WTC11 (cell line): ENCODE measurements around the gene FOXP1. TPM values are rescaled to one million over a fixed set of nuclear protein-coding genes. Genes with fewer than 3 reads are reported as not detected.
"Not testable (repeated sequence)": the region's sequence is repeated elsewhere in the genome, so short reads cannot be mapped to it uniquely, and the experiment has no call there.

Source experiments
- ATAC-seq: fragments of 200-7000 bp; cut with Tn5 transposase; 2 replicates; pipeline ENCODE4 v1.10.0; 2021; ENCODE audit warnings: mild to moderate bottlenecking, moderate library complexity
- CTCF ChIA-PET: fragments of 300-600 bp; sonication (Branson Sonifier 250); formaldehyde crosslinking; loops from one replicate; lab custom pipeline; 2021; ENCODE audit warnings: antibody characterized with exemption; lab: Charles Lee
- POLR2A ChIA-PET: fragments of 350-600 bp; sonication (Branson Sonifier 250); formaldehyde crosslinking; loops from one replicate; lab custom pipeline; 2021; ENCODE audit warnings: antibody characterized with exemption; lab: Charles Lee
- DNase-seq: peaks from one replicate; pipeline ENCODE4 v3.0.0; 2021; ENCODE audit warnings: low spot score
- H3K27ac Mint-ChIP-seq: 2 replicates; pipeline ENCODE4 v1.8.0; 2021; ENCODE audit warnings: mixed read lengths
- H3K27me3 Mint-ChIP-seq: 2 replicates; pipeline ENCODE4 v1.8.0; 2021; ENCODE audit warnings: low read depth, mild to moderate bottlenecking, moderate library complexity, mixed read lengths
- H3K36me3 Mint-ChIP-seq: 2 replicates; pipeline ENCODE4 v1.8.0; 2021; ENCODE audit warnings: mixed read lengths
- H3K4me1 Mint-ChIP-seq: 2 replicates; pipeline ENCODE4 v1.8.0; 2022; ENCODE audit warnings: mixed read lengths
- H3K4me3 Mint-ChIP-seq: 2 replicates; pipeline ENCODE4 v1.8.0; 2021; ENCODE audit warnings: mild to moderate bottlenecking, moderate library complexity, mixed read lengths
- H3K9me3 Mint-ChIP-seq: 2 replicates; pipeline ENCODE4 v1.8.0; 2021; ENCODE audit warnings: mixed read lengths
- CREB1 ChIP-seq: sonication (generic); formaldehyde crosslinking; IDR thresholded peaks from 2 replicates; pipeline ENCODE4 v1.8.0; 2023; ENCODE audit warnings: mild to moderate bottlenecking, missing genetic modification reagents
- CREM ChIP-seq: sonication (generic); formaldehyde crosslinking; IDR thresholded peaks from 2 replicates; pipeline ENCODE4 v1.8.1; 2022; ENCODE audit warnings: mild to moderate bottlenecking, missing genetic modification reagents, moderate library complexity
- ELF4 ChIP-seq: sonication (generic); formaldehyde crosslinking; IDR thresholded peaks from 2 replicates; pipeline ENCODE4 v1.8.1; 2022; ENCODE audit warnings: low read depth, mild to moderate bottlenecking, moderate library complexity, missing genetic modification reagents
- ESRRA ChIP-seq: sonication (generic); formaldehyde crosslinking; IDR thresholded peaks from 2 replicates; pipeline ENCODE4 v1.8.1; 2022; ENCODE audit warnings: mild to moderate bottlenecking, missing genetic modification reagents, borderline replicate concordance
- FOXJ3 ChIP-seq: sonication (generic); formaldehyde crosslinking; IDR thresholded peaks from 2 replicates; pipeline ENCODE4 v1.9.0; 2021; ENCODE audit warnings: missing genetic modification reagents, mild to moderate bottlenecking, borderline replicate concordance
- FOXK1 ChIP-seq: sonication (generic); formaldehyde crosslinking; IDR thresholded peaks from 2 replicates; pipeline ENCODE4 v1.8.0; 2022; ENCODE audit warnings: mild to moderate bottlenecking, moderate library complexity, missing genetic modification reagents
- GABPB1 ChIP-seq: sonication (generic); formaldehyde crosslinking; IDR thresholded peaks from 2 replicates; pipeline ENCODE4 v1.8.1; 2023; ENCODE audit warnings: mild to moderate bottlenecking, missing genetic modification reagents
- GRHL2 ChIP-seq: fragments of 250-450 bp; sonication (Bioruptor Pico); IDR thresholded peaks from 2 replicates; pipeline ENCODE4 v1.8.0; 2022; ENCODE audit warnings: mild to moderate bottlenecking, moderate library complexity; ENCODE audit not compliant: insufficient replicate concordance, severe bottlenecking
- NFYB ChIP-seq: sonication (generic); formaldehyde crosslinking; conservative IDR thresholded peaks from 2 replicates; pipeline ENCODE4 v1.8.0; 2022; ENCODE audit warnings: low read depth, missing genetic modification reagents
- ZNF219 ChIP-seq: sonication (generic); formaldehyde crosslinking; IDR thresholded peaks from 2 replicates; pipeline ENCODE4 v1.8.0; 2023; ENCODE audit warnings: missing genetic modification reagents, mild to moderate bottlenecking, borderline replicate concordance
- ZNF263 ChIP-seq: sonication (generic); formaldehyde crosslinking; IDR thresholded peaks from 2 replicates; pipeline ENCODE4 v1.8.1; 2022; ENCODE audit warnings: low read depth, mild to moderate bottlenecking, moderate library complexity, missing genetic modification reagents
- ZNF396 ChIP-seq: fragments of 250-450 bp; sonication (Bioruptor Pico); IDR thresholded peaks from 2 replicates; pipeline ENCODE4 v1.8.0; 2021; ENCODE audit warnings: mild to moderate bottlenecking, moderate library complexity, borderline replicate concordance
- ZNF416 ChIP-seq: fragments of 250-450 bp; sonication (Bioruptor Pico); IDR thresholded peaks from 2 replicates; pipeline ENCODE4 v1.9.0; 2021; ENCODE audit warnings: mild to moderate bottlenecking, inconsistent platforms
- total RNA-seq: library from RNA; stranded (reverse); gene quantifications from 3 replicates; pipeline ENCODE4 v1.2.3, GENCODE V29; 2021
- TF ChIP-seq, protein P1 (sequence below): fragments of 250-450 bp; sonication (Bioruptor Pico); conservative IDR thresholded peaks from 2 replicates; pipeline ENCODE4 v1.9.0; 2021; ENCODE audit warnings: mild to moderate bottlenecking
- TF ChIP-seq, protein P2 (sequence below): sonication (generic); formaldehyde crosslinking; IDR thresholded peaks from 2 replicates; pipeline ENCODE4 v1.8.0; 2022; ENCODE audit warnings: mild to moderate bottlenecking, missing genetic modification reagents
- TF ChIP-seq, protein P3 (sequence below): sonication (generic); formaldehyde crosslinking; IDR thresholded peaks from 2 replicates; pipeline ENCODE4 v1.8.1; 2023; ENCODE audit warnings: mild to moderate bottlenecking, missing genetic modification reagents, moderate library complexity
- TF ChIP-seq, protein P4 (sequence below): sonication (generic); formaldehyde crosslinking; IDR thresholded peaks from 2 replicates; pipeline ENCODE4 v1.8.1; 2023; ENCODE audit warnings: mild to moderate bottlenecking, missing genetic modification reagents
- TF ChIP-seq, protein P5 (sequence below): fragments of 250-450 bp; sonication (Bioruptor Pico); IDR thresholded peaks from 2 replicates; pipeline ENCODE4 v2.1.2; 2022; ENCODE audit warnings: mild to moderate bottlenecking, moderate library complexity
- TF ChIP-seq, protein P6 (sequence below): sonication (generic); formaldehyde crosslinking; IDR thresholded peaks from 2 replicates; pipeline ENCODE4 v1.8.1; 2023; ENCODE audit warnings: mild to moderate bottlenecking, missing genetic modification reagents, moderate library complexity
- TF ChIP-seq, protein P7 (sequence below): sonication (generic); formaldehyde crosslinking; conservative IDR thresholded peaks from 2 replicates; pipeline ENCODE4 v1.8.1; 2023; ENCODE audit warnings: mild to moderate bottlenecking, low read depth, missing genetic modification reagents, moderate library complexity

The FOXP1 gene
- total RNA-seq, 1 experiment from 2014 or later, result 25.8 TPM

DNA sequence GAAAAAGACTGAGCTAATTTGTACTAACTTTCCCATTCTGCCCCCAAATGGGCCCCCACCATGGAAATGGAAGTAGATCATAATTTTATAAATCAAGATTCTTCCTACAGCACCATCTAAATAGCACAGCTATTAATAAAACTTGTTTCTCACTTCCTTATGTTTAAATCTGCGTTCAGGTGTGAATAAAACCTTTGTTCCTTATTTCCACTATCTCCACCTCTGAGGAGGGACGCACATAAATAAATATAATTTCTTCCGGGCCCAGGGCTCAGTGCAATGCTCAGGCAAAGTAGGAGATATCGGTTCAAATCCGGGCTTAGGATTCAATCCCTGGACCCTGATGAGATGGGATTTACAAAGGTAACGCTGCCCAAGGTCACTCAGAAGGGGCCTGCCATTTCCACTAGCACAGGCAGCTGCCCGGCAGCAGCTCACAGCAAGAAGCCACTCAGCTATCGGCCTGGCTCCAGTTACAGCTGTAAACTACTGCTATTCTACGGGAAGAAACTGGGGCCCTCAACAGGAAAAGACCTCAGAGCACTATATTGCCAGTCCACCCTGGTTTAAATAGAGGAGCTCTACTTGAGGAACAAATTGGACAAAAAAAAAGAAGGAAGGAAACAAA lies 52.5 kb downstream of the FOXP1 start:
- DNase-seq (peak; percentile 51), ATAC-seq (peak; percentile 91)
- H3K4me1 Mint-ChIP-seq, result peaks cover 36% of the 10 kb centered on the region
- H3K36me3 Mint-ChIP-seq, result no peaks in the 10 kb centered on the region
- H3K9me3 Mint-ChIP-seq, result 0 out of 2 replicates have a peak, but pooled peaks cover 3% of the 10 kb centered on the region
- no peak overlapping the region for H3K4me3 Mint-ChIP-seq
- ChIA-PET CTCF (interaction anchor here (1.0 to 1.3 kb wide), 4 partner anchors 20 to 150 kb away, joined by 3 to 5 read pairs (median 4); no protein-coding TSS in a partner anchor), POLR2A (no interaction called here)
- H3K27ac Mint-ChIP-seq, result peak overlapping the region; percentile 88; the same call in 1 of the 2 replicates
- H3K27me3 Mint-ChIP-seq, result no peaks in the 10 kb centered on the region
- TF ChIP-seq, protein P1, sequence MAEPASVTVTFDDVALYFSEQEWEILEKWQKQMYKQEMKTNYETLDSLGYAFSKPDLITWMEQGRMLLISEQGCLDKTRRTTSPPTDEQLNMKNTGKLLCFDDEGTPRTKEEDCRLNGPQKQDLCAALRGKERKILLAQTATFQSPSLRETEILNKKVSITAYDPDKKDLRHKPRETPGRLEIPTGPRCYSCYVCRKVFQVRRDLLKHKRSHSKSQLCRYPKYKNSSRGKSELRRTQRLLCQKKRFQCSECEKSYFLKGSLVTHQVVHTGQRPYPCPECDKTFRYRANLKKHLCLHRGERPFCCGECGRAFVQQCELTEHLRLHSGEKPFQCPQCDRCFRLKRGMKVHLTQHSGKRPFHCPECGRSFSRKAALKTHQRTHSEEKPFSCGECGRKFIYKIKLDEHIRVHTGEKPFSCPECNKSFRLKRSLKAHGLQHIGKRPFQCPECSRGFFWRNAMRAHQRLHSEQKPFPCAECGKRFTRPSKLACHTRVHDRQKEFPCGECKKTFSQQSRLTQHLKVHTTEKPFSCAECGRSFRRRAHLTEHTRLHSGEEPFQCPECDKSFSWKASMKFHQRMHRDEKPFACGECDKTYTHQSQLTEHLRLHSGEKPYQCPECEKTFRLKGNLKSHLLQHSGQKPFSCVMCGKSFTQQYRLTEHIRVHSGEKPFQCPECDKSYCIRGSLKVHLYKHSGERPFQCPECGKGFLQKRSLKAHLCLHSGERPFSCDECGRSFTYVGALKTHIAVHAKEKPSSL (CRISPR knock-in tag), result no peak
- no peak for TF ChIP-seq ELF4 (CRISPR knock-in tag)
- no peak for TF ChIP-seq CREM (CRISPR knock-in tag)
- TF ChIP-seq CREB1 (CRISPR knock-in tag), result no peak
- TF ChIP-seq NFYB, result no peak
- no peak for TF ChIP-seq ZNF263
- no peak for TF ChIP-seq GABPB1 (CRISPR knock-in tag)
- TF ChIP-seq GRHL2 (CRISPR knock-in tag), result no peak
- TF ChIP-seq, protein P2, sequence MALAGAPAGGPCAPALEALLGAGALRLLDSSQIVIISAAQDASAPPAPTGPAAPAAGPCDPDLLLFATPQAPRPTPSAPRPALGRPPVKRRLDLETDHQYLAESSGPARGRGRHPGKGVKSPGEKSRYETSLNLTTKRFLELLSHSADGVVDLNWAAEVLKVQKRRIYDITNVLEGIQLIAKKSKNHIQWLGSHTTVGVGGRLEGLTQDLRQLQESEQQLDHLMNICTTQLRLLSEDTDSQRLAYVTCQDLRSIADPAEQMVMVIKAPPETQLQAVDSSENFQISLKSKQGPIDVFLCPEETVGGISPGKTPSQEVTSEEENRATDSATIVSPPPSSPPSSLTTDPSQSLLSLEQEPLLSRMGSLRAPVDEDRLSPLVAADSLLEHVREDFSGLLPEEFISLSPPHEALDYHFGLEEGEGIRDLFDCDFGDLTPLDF (CRISPR knock-in tag), result no peak
- TF ChIP-seq ZNF396, result no peak
- TF ChIP-seq, protein P3, sequence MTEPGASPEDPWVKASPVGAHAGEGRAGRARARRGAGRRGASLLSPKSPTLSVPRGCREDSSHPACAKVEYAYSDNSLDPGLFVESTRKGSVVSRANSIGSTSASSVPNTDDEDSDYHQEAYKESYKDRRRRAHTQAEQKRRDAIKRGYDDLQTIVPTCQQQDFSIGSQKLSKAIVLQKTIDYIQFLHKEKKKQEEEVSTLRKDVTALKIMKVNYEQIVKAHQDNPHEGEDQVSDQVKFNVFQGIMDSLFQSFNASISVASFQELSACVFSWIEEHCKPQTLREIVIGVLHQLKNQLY, result no peak
- TF ChIP-seq, protein P4, sequence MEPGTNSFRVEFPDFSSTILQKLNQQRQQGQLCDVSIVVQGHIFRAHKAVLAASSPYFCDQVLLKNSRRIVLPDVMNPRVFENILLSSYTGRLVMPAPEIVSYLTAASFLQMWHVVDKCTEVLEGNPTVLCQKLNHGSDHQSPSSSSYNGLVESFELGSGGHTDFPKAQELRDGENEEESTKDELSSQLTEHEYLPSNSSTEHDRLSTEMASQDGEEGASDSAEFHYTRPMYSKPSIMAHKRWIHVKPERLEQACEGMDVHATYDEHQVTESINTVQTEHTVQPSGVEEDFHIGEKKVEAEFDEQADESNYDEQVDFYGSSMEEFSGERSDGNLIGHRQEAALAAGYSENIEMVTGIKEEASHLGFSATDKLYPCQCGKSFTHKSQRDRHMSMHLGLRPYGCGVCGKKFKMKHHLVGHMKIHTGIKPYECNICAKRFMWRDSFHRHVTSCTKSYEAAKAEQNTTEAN (CRISPR knock-in tag), result no peak
- TF ChIP-seq, protein P5, sequence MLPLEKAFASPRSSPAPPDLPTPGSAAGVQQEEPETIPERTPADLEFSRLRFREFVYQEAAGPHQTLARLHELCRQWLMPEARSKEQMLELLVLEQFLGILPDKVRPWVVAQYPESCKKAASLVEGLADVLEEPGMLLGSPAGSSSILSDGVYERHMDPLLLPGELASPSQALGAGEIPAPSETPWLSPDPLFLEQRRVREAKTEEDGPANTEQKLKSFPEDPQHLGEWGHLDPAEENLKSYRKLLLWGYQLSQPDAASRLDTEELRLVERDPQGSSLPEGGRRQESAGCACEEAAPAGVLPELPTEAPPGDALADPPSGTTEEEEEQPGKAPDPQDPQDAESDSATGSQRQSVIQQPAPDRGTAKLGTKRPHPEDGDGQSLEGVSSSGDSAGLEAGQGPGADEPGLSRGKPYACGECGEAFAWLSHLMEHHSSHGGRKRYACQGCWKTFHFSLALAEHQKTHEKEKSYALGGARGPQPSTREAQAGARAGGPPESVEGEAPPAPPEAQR (CRISPR knock-in tag), result no peak
- TF ChIP-seq, protein P6, sequence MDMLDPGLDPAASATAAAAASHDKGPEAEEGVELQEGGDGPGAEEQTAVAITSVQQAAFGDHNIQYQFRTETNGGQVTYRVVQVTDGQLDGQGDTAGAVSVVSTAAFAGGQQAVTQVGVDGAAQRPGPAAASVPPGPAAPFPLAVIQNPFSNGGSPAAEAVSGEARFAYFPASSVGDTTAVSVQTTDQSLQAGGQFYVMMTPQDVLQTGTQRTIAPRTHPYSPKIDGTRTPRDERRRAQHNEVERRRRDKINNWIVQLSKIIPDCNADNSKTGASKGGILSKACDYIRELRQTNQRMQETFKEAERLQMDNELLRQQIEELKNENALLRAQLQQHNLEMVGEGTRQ, result no peak
- TF ChIP-seq ZNF416, result no peak

DNA sequence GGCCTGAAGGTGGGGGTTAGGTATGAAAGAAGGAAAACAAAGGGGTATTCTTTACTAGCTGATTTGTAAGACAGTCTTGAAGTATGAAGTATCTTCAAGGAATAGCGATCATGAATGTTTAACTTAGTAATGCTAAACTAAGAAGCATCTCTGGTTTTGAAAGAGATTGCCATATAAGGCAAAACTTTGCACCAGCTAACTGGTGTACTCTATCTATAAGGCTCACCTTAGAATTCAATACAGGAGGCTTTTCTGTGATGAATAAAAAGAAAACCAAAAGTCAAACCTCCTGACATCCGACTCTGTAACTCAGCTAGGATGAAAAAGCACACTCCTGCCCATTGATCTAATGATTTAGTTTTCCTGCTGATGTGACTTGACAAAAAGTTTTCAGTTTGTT lies 54.7 kb downstream of the FOXP1 start:
- H3K9me3 Mint-ChIP-seq, result no peaks in the 10 kb centered on the region
- H3K4me1 Mint-ChIP-seq, result peaks cover 32% of the 10 kb centered on the region
- no peak overlapping the region for H3K4me3 Mint-ChIP-seq
- DNase-seq (no peak), ATAC-seq (no peak)
- H3K27ac Mint-ChIP-seq, result no peak overlapping the region
- no peak for TF ChIP-seq FOXJ3 (CRISPR knock-in tag)
- TF ChIP-seq ZNF219 (CRISPR knock-in tag), result no peak
- TF ChIP-seq, protein P7, sequence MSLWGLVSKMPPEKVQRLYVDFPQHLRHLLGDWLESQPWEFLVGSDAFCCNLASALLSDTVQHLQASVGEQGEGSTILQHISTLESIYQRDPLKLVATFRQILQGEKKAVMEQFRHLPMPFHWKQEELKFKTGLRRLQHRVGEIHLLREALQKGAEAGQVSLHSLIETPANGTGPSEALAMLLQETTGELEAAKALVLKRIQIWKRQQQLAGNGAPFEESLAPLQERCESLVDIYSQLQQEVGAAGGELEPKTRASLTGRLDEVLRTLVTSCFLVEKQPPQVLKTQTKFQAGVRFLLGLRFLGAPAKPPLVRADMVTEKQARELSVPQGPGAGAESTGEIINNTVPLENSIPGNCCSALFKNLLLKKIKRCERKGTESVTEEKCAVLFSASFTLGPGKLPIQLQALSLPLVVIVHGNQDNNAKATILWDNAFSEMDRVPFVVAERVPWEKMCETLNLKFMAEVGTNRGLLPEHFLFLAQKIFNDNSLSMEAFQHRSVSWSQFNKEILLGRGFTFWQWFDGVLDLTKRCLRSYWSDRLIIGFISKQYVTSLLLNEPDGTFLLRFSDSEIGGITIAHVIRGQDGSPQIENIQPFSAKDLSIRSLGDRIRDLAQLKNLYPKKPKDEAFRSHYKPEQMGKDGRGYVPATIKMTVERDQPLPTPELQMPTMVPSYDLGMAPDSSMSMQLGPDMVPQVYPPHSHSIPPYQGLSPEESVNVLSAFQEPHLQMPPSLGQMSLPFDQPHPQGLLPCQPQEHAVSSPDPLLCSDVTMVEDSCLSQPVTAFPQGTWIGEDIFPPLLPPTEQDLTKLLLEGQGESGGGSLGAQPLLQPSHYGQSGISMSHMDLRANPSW, result no peak
- TF ChIP-seq ESRRA (CRISPR knock-in tag), result no peak
- no peak for TF ChIP-seq FOXK1 (CRISPR knock-in tag)
- POLR2A ChIA-PET, result no interaction called here
- H3K36me3 Mint-ChIP-seq, result no peaks in the 10 kb centered on the region
- CTCF ChIA-PET, result no interaction called here
- no peaks in the 10 kb centered on the region for H3K27me3 Mint-ChIP-seq

DNA sequence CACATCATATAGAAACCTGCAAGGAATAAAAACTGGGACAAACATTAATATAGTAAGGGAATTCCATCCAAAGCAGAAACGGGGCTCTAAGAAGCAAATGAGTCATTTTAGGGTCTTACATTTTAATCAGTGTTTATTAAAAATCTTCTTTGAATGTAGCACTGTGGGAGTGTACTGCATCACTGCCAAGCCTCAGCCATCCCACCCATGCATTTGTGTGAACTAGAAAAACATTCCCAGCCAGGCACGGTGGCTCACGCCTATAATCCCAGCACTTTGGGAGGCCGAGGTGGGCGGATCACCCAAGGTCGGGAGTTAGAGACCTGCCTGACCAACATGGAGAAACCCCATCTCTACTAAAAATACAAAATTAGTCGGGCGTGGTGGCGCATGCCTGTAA lies 57.1 kb downstream of the FOXP1 start:
- ATAC-seq, H3K9me3 Mint-ChIP-seq, H3K36me3 Mint-ChIP-seq, H3K27me3 Mint-ChIP-seq, H3K27ac Mint-ChIP-seq, DNase-seq, H3K4me3 Mint-ChIP-seq, CTCF ChIA-PET, POLR2A ChIA-PET: not testable (repeated sequence)
- H3K4me1 Mint-ChIP-seq, result peaks cover 30% of the 10 kb centered on the region
